CD1c-positive myeloid dendritic cell (primary cell): ENCODE results near the gene ZNF501.
A peak's percentile ranks its signal among the peaks of the same experiment; 100 is the strongest.

ENCODE experiments used
- DNase-seq: peaks from one replicate; pipeline ENCODE4 v3.0.0-alpha.2; 2016; ENCODE audit errors: extremely low spot score

The ZNF501 gene

GRCh38 chr3:44729384-44729910 is at the start of gene ZNF501:
Gene ZNF501, plus strand, starts transcription at chr3:44729635. Its CDS starts 4,787 bp downstream, at chr3:44734422.
- DNase-seq, result peak; percentile 92

GRCh38 chr3:44680921-44681455 is 48.4 kb upstream of the ZNF501 start:
- no peak for DNase-seq

- no peak for DNase-seq
These were observed 47.1 kb upstream of the ZNF501 start for GRCh38 chr3:44682182-44682896.

GRCh38 chr3:44685128-44685800 is 44.2 kb upstream of the ZNF501 start:
- DNase-seq, result peak; percentile 34

- no peak for DNase-seq
These were observed 41.5 kb upstream of the ZNF501 start for GRCh38 chr3:44687898-44688297.

- DNase-seq, result peak; percentile 72
These were observed 16.9 kb upstream of the ZNF501 start, which contains the start of gene ZNF502 for GRCh38 chr3:44712455-44713075. Gene ZNF502, plus strand, starts transcription at chr3:44712660. Its CDS starts 7,602 bp downstream, at chr3:44720262.

GRCh38 chr3:44721231-44722102 is 8.0 kb upstream of the ZNF501 start:
- no peak for DNase-seq

- DNase-seq, result no peak
These were observed 7.4 kb upstream of the ZNF501 start for GRCh38 chr3:44722103-44722401.

GRCh38 chr3:44734646-44735168 is 5.3 kb downstream of the ZNF501 start:
- DNase-seq, result no peak

GRCh38 chr3:44761101-44761423 is 31.6 kb downstream of the ZNF501 start:
- DNase-seq, result no peak

- DNase-seq, result peak; percentile 99
These were observed 32.2 kb downstream of the ZNF501 start, which contains the start of the genes KIAA1143 and KIF15 for GRCh38 chr3:44761424-44762169. Gene KIAA1143, minus strand, starts transcription at chr3:44761619. Its CDS starts 17 bp downstream, at chr3:44761602. Gene KIF15, plus strand, starts transcription at chr3:44761794. Its CDS starts 72 bp downstream, at chr3:44761866.

- no peak for DNase-seq
These were observed 32.8 kb downstream of the ZNF501 start for GRCh38 chr3:44762170-44762677.

GRCh38 chr3:44762690-44763089 is 33.3 kb downstream of the ZNF501 start:
- DNase-seq, result no peak

GRCh38 chr3:44764248-44764647 is 34.8 kb downstream of the ZNF501 start:
- no peak for DNase-seq

GRCh38 chr3:44771424-44772098 is 42.1 kb downstream of the ZNF501 start:
- no peak for DNase-seq

- no peak for DNase-seq
These were observed 42.6 kb downstream of the ZNF501 start for GRCh38 chr3:44772099-44772442.

GRCh38 chr3:44782891-44783290 is 53.5 kb downstream of the ZNF501 start:
- DNase-seq, result no peak
